HL-60/S4 treated with phorbol 12-myristate 13-acetate at 8.2 ng/mL for 4 days and 3 days (cell line): ENCODE measurements around the gene PSEN2.

Source experiments
- in situ Hi-C: fragments of 300-500 bp; cut with MboI; formaldehyde crosslinking; loops from 2 replicates; pipeline ENCODE4 v1.15.0; 2022; ENCODE audit warnings: low sequenced_read_pairs

Gene PSEN2

DNA sequence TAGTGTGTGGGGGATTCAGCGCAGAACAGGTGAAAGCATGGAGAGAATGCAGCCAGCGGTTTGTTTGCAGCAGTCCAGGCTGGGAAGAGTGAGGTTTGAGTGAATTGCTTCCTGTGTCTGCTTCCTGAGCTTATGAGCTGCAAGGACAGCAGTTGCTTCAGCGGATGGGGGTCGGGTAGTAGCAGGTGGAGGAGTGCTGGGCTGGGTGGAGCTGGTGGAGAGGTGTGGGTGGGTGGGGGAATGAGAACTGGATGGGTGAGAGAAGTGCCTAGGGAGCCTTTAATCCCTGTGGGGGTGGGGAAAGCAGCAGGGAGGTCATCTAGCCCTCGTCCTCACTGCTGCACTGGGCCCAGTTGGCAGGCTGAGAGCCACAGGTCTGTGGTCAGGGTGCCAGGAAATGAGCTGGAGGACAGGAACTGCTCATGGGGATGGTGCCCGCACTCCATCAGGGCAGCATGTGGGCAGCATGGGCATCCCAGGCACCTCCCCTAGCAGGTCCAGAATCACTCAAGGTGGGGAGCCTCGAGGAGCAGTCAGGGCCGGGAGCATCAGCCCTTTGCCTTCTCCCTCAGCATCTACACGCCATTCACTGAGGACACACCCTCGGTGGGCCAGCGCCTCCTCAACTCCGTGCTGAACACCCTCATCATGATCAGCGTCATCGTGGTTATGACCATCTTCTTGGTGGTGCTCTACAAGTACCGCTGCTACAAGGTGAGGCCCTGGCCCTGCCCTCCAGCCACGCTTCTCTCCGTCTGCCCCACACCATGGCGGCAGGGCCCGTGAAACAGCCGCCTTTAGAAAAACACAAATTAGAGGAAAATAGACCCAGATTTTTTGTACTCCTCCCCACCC lies 14.8 kb downstream of the PSEN2 start:
- in situ Hi-C loops, result no loop called here

DNA sequence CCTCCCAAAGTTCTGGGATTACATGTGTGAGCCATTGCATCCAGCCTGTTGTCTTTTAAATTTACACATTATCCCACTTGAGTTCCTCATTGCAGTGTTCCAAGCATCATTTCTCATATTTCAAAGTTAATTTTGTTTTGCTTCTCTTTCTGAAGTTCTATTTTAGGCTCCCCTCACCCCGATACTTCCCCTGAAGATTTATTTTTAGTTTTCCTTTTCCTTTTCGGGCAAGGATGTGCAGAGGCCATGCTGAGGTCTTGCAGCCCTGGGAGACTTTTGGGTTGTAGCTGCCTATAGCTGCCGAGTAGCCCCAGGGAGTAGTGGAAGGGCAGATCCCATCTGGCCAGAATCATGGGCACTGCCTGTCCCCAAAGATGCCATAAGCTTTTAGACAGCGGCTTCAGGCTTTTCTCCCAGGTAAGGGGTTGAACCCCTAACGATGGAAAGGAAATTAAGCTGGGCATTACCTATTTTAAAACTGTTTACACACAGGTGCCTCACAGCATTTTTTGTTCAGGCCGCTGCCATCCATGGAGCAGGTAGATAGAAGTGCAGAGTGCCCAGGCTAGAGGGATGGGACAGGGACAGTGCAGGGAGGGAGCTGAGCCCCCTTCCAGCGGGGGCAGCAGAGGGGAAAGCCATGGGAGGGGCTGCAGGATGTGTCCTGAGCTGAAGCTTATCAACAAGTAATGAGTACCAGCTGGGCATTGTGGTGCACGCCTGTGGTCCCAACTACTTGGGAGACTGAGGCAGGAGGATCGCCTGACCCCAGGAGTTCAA lies 15.9 kb downstream of the PSEN2 start:
- in situ Hi-C loops, result no loop called here

DNA sequence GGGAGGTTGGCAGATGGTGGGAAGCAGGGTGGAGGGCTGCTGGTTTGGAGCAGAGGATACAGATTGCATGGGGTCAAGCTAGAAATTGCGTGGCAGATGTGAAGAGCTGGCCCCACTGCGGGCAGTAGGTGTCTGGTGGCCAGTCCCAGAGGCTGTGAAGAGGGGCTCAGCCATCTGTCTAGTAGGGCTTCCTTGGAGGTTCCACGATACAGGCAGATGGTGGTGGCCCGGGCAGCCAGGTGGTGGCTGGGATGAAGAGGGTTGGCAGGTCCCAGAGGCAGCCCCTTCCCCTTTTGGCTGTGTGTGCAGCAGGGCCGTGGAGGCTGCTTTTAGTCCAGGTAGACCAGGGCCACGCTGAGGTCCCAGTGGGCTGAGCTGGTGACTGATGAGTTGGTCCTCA lies 16.6 kb downstream of the PSEN2 start:
- in situ Hi-C loops, result no loop called here

DNA sequence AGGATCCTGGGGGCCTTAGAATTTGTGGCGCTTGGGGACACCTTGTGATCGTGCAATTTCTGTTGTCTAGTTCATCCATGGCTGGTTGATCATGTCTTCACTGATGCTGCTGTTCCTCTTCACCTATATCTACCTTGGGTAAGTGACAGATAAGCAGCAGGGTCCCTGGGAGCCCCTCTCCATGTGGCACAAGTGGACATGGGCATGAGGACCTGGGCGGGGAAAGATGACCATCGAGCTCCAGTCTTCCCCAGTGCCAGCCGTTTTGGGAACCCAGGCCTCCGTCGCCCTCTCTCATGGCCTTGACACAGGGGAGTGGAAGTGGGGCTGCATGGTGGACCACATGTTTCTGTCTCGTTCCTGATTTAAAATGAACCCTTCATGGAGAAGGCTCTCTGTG lies 17.6 kb downstream of the PSEN2 start:
- in situ Hi-C loops, result no loop called here

DNA sequence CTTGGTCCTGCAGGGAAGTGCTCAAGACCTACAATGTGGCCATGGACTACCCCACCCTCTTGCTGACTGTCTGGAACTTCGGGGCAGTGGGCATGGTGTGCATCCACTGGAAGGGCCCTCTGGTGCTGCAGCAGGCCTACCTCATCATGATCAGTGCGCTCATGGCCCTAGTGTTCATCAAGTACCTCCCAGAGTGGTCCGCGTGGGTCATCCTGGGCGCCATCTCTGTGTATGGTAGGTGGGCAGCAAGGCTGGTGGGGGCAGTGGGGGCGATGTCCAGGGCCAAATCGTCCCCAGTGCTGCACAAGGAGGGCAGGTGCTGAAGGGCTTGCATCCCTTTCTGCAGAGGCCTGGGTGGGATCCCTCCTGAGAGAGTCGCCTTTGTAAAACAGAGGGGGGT lies 18.4 kb downstream of the PSEN2 start:
- in situ Hi-C loops, result no loop called here

DNA sequence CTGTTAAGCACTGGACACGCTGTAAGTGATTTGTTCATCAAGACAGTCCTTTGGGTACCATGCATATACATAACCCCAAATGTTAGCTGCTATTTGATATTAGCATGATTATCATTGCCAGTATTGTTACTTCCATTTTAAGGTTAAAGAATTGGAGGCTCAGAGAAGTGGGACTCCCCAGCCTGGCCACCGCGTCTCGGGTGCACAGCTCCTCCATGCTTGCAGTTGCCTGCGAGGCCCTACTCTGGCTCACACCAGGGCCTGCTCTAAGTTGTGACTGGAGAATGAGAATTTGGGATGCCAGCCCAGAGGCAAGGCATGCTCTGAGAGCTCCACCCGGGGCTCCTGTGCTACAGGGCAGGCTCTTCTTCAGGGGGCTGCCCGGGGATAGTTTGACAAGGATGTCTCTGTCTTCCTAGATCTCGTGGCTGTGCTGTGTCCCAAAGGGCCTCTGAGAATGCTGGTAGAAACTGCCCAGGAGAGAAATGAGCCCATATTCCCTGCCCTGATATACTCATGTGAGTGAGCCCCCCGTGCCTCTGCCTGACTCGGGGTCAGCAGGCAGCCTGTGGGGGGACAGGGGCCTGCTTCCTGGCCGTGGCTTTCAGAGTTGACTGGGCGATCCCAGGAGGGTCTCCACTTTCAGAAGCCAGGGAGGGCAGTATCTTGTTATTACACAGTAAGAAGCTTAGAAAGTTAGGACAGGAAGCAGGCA lies 19.4 kb downstream of the PSEN2 start:
- in situ Hi-C loops, result no loop called here

DNA sequence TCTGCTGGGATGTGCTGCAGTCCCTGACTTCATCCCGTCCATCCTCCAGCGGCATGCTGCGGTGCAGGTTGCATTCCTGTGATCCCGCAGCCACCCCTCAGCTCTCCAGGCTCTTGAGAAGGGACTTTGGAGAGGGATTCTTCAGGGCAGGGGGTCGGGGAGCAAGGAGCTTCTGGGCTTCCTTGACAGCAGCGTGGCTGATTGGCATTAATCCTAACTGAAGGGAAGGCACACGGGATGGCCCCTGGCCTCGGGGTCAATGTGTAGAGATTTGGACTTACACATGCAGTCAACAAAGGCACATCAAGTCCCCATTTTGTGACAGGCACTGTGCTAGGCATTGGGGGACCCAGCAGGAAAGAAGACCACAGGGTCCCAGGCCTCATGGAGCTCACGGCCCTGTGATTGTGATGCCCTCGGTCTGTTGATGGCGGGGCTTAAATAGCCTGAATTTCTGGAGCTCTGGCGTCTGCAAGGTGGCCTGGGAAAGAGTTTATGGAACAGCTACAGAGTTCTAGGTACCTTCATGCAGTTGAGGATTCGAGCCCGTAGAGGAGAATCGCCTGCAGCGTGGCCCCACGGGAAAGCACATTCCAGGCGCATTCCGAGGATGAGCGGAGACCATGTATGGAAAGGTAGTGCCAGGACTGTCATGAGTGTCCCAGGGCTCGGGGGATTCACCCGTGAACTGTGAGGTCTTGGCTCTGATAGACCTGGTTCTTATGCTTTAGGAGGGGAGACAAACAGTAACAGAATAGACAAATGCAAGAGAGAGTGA lies 20.1 kb downstream of the PSEN2 start:
- in situ Hi-C loops, result no loop called here

DNA sequence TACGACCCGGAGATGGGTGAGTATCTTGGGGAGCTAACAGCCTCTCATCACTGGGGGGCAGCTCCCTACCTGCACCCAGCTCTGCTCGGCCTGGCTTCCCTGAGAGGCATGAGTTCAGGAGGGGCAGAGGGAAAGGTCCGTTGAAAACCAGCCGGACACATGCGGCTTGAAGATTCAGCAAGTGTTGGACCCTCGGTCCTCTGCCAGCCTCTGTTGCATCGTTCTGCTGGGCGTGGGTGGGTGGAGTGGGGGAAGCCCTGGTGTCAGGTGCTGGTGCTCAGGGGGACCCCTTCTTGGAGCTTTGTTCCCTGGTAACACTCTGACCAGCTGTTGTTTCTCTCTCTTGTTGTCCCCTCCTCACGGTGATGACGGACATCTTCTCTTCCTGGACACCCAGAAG lies 20.9 kb downstream of the PSEN2 start:
- in situ Hi-C loops, result no loop called here

DNA sequence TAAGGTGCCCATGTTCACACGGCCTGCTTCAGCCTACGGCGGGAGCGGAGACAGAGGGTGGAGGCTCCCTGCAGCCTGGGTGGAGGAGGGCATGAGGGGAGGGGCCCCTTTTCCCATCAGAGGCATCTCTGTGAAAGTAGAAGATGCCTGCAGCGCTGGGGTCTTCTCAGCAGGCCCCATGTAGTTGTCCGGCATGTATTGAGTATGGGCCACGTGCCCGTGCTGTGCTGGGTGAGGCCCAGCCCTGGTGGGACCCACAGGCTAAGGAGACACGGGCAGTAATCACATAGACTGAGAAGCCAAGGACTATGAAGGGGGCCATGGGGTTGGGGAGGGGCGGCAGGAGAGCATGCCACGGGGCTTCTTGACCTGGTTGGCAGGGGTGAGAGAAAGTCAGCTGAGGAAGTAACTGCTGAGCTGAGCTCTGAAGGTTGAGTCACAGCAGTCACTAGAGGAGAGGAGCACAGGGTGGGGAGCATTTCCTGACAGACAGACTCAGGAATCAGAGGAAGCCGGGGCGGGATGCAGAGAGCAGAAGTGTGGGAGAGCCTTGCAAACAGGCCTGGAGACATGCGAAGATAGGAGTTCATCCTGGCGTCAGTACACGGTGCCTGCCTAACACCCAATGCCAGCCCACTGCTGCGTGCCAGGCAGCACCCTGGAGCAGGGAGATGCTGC lies 21.6 kb downstream of the PSEN2 start:
- in situ Hi-C loops, result no loop called here

DNA sequence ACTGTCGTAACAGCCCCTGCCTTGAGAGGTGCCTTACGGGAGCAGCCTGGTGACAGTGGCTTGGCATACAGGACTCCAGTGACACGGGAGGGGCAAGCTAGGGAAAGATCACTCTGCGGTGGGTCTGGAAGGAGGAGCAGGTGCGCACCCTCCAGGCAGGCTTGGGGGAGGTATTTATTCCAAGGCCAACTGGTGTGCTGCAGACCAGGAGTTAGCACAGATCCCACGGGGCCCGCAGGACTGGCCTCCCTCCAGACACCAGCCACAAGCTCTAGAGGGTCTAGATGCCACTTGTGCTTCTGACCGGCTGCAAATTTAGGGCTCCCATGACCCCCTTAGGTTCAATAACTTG lies 22.1 kb downstream of the PSEN2 start:
- in situ Hi-C loops, result no loop called here

DNA sequence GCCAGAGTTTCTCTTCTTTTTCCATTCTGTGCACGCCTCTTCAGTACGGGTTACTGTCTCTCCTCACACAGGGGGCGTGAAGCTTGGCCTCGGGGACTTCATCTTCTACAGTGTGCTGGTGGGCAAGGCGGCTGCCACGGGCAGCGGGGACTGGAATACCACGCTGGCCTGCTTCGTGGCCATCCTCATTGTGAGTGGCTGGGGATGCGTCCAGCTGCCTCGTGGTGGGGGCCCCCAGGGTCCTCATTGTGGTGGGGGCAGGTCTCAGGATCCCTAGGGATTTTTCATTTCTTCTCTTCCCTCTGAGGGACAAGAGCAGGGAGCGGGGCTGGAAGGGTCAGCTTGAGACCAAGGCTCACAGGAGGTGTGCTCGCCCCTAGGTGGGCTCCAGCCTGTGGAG lies 23.5 kb downstream of the PSEN2 start:
- in situ Hi-C loops, result no loop called here

DNA sequence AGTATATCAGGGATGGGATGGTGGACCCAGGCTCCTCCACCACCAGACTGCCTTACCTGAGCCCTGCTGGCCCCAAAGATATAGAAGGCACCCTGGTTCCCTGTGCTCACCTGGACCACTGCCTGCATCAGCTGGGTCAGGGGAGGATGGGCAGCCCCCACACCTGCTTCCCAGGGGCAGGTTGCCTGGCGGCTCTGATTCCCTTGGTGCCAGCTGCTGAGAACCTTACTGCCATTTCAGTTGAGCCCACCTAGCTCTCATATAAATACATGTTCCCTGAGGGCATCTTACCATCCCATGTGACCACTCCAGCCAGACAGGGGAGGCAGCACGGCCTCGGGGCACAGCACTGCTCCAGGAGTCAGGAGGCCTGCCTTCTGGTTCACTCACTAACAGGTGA lies 24.4 kb downstream of the PSEN2 start:
- in situ Hi-C loops, result no loop called here

DNA sequence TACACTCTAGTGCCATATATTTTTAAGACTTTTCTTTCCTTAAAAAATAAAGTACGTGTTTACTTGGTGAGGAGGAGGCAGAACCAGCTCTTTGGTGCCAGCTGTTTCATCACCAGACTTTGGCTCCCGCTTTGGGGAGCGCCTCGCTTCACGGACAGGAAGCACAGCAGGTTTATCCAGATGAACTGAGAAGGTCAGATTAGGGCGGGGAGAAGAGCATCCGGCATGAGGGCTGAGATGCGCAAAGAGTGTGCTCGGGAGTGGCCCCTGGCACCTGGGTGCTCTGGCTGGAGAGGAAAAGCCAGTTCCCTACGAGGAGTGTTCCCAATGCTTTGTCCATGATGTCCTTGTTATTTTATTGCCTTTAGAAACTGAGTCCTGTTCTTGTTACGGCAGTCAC lies 25.2 kb downstream of the PSEN2 start:
- in situ Hi-C loops, result no loop called here

DNA sequence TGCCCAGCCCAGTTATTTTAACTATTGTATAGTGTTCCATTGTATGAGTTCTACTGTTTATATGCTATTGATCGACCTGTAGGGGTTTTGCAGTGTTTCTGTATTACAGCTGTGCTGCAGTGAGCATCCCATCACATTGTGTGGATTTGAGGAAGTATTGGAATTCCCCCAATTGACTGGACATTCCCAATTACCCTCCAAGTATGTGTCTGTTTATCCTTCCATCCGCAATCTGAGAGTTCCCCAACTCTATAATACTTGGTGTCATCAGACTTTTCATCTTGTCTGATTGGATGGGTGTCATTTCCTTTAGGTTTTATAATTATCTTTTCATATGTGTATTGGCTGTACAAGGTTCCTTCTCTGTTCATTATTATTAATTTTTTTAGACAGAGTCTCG lies 27.8 kb downstream of the PSEN2 start:
- in situ Hi-C loops, result no loop called here

DNA sequence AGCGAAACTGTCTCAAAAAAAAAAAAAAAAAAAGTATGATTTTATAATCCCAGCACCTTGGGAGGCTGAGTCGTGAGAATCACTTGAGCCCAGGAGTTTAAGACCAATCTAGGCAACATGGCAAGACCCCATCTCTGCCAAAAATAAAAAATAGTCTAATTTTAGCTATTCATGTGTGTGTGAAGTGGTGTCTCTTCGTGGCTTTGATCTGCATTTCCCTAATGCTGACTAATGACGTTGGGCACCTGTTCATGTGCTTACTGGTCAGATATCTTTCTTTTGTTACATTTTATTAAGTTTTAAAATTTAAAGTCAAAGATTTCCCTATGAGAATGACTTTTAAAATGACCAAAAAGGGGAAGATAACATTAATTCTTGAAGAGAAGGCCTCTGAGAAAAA lies 31.0 kb downstream of the PSEN2 start:
- in situ Hi-C loops, result no loop called here

DNA sequence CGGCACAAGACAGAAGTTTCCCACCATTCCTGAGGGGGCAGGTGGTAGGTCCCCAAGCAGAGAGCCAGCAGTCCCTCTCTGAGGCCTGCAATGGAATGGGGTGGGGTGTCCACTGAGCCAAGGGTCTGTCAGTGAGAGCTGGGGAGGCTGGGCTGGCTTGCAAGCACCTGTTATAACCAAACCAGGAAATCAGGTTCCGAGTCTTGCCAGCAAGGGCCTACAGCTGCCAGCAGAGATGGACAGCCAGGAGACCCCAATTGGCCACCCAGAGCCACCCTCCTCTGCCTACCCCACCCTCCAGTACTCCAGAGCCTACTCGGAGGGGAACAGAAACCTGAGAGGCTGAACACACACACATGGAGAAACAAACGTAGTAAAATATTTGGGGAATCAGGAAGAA lies 32.2 kb downstream of the PSEN2 start:
- in situ Hi-C loops, result no loop called here

DNA sequence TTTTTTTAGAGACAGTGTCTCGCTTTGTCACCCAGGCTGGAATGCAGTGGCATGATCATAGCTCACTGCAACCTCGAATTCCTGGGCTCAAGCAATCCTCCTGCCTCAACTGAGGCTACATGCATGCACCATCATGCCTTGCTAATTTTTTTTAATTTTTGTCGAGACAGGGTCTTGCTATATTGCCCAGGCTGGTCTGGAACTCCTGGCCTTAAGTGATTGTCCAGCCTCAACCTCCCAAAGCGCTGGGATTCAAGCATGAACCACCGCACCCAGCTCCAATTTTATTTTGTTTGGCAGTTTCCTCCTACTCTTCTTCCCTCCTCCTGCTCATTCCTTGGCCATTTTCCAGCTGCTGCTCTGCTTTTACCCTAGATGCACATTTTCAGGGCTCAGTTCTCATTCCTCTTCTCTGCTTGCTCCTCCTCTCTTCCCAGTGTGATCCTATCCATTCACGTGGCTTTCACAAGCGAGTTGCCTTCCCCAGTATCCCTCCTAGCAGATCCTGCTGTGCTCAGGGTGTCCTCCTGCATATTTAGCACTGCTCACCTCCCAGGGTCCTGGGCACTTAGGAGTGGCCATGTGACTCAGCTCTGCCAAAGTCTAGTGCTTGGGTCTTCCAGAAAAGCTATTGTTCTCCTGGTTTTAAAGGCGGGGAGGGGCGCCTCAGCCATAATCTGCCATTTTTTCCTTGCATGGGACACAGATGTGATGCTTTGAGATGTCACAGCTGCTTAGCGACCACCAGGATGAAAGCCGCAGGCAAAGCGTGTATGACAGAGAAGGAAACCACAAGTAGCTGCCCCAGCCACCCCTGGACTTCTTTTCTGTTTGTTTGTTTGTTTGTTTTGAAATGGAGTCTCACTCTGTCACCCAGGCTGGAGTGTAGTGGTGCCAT lies 33.7 kb downstream of the PSEN2 start:
- in situ Hi-C loops, result no loop called here

DNA sequence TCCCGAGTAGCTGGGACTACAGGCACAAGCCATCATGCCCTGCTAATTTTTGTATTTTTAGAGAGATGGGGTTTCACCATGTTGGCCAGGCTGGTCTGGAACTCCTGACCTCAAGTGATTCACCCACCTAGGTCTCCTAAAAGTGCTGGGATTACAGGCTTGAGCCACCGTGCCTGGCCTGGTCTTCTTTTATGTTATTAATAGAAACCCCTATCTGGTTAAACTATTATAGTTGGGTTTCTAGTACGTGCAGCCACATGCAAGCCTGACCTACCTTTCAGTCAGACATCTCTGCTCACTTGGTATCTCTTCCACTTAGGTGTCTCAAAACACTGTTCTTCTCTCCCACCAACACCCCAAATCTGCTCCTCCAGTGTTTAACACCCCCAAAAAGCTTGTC lies 34.4 kb downstream of the PSEN2 start:
- in situ Hi-C loops, result no loop called here

DNA sequence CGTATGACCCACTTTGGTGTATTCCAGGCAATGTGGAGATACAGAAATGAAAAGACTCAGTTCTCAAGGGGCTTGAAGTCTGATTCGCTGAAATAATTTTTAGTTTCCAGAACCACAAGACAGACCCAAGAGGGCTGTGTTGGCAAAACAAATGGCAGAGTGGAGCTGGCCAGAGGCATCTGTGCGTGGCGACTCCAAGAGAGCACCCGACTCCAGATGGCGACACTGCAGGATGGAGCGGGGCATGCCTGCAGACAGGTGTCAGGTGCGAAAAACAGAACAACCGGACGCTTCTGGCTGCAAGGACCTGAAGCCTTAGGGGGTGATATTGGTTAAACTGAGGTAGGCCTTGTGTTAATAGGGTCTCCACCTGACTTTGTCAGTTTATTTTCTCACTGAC lies 38.0 kb downstream of the PSEN2 start:
- in situ Hi-C loops, result no loop called here

DNA sequence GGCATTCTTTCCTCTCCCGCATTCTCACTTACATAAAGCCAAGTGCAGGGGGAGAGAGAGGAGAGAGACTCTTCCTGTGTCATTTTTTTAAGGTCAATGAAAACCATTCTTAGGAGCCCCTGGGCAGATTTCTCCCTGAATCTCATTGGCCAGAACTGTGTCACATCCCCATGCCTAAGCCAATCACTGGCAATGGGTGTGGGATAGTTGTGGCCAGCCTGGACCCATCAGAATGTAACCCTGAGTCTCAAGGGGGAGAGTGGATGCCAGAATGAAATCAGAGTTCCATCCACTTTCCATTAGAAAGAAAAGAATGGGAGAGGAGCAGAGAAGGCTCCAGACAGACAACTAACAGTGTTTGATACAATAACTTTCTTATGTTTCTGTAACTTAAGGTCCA lies 38.5 kb downstream of the PSEN2 start:
- in situ Hi-C loops, result no loop called here
